PC-9 (cell line): Measurements from ENCODE around the gene KIAA1191.

ENCODE experiments used
- CTCF ChIP-seq: fragments of 200-600 bp; sonication (generic); conservative IDR thresholded peaks from 2 replicates; pipeline ENCODE4 v1.6.1; 2017; ENCODE audit warnings: mixed run types, antibody characterized with exemption, mild to moderate bottlenecking, moderate library complexity
- EZH2 ChIP-seq: fragments of 200-600 bp; sonication (generic); IDR thresholded peaks from 2 replicates; pipeline ENCODE4 v1.8.0; 2017; ENCODE audit warnings: antibody characterized with exemption, low read depth

GRCh38 chr5:176406436-176407052, 45.0 kb upstream of the KIAA1191 start:
- TF ChIP-seq CTCF (no peak), EZH2 (no peak)
